HUES64 (cell line): ENCODE results near the gene GMPPB.
"Not testable (repeated sequence)": the region's sequence is repeated elsewhere in the genome, so short reads cannot be mapped to it uniquely, and the experiment has no call there.

Source experiments
- H3K27ac ChIP-seq: 2 replicates; pipeline ENCODE4 v1.7.0; 2013; ENCODE audit warnings: low read depth, low read length, inconsistent platforms
- H3K27me3 ChIP-seq: 2 replicates; pipeline ENCODE4 v1.6.1; 2013; ENCODE audit warnings: mild to moderate bottlenecking, low read length; ENCODE audit not compliant: insufficient read depth
- H3K36me3 ChIP-seq: 2 replicates; pipeline ENCODE4 v1.6.1; 2013; ENCODE audit warnings: mild to moderate bottlenecking, low read length; ENCODE audit not compliant: insufficient read depth
- H3K4me1 ChIP-seq: 2 replicates; pipeline ENCODE4 v1.6.1; 2013; ENCODE audit warnings: mild to moderate bottlenecking, low read length, moderate library complexity; ENCODE audit not compliant: insufficient read depth
- H3K4me3 ChIP-seq: 2 replicates; pipeline ENCODE4 v1.5.1; 2013; ENCODE audit warnings: mild to moderate bottlenecking, low read length, moderate library complexity
- H3K9ac ChIP-seq: 2 replicates; pipeline ENCODE4 v1.6.1; 2013; ENCODE audit warnings: mild to moderate bottlenecking, low read depth, low read length
- H3K9me3 ChIP-seq: 2 replicates; pipeline ENCODE4 v1.6.1; 2013; ENCODE audit warnings: low read depth, low read length; ENCODE audit not compliant: insufficient read depth
- WGBS: fragments of 150-250, 120-280 bp; methylation state at CpG from one replicate; pipeline ENCODE4 v1.1.7; 2013; ENCODE audit warnings: missing lambda C conversion rate; 5-methylcytosine and 5-hydroxymethylcytosine counted together

Gene GMPPB

DNA sequence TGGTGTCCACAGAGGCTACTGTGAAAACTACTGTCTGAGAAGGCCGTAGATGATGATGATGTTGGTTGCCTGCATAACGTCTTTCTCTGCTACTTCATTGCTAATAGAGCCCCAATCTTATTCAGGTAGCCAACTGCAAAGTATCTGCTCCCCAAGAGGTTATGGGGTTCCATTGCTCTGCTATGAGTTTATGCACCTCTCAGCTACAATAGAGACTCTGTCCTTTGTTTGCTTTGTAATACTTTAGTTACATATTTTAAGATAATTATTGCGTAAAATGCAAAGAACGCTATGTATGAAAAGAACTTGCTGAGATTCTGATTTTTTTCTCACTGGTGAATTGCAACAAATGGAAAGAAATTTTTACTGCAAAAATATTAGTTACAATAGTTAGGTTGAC is 27.8 kb upstream of the GMPPB start:
- 94% methylated on average over 4 of the region's 4 CpGs for WGBS
- no peak overlapping the region for H3K9ac ChIP-seq
- H3K27ac ChIP-seq = no peak overlapping the region
- no peaks in the 10 kb centered on the region for H3K27me3 ChIP-seq
- H3K4me3 ChIP-seq = no peak overlapping the region
- H3K36me3 ChIP-seq = peaks cover 27% of the 10 kb centered on the region
- H3K9me3 ChIP-seq = no peaks in the 10 kb centered on the region
- H3K4me1 ChIP-seq = no peaks in the 10 kb centered on the region; the same call in 1 of the 2 replicates

DNA sequence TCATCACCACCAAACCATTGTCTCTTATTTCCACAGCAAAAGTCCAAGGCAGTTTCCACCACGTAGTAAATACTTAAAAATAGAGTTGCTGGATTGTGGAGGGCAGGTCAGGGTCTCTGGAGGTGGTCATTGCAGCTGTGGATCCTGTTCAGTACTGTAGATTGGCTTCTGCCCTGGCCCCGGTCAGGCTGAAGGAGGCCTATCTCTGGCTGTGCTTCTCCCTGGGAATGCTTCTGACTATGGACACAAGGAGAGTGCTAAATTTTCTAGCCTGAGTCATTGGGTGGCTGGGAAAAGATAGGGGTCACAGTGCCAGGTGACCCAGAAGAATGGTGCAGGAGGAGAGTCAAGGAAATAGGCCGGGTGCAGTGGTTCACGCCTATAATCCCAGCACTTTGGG is 26.3 kb upstream of the GMPPB start:
- no peak overlapping the region for H3K27ac ChIP-seq
- no peaks in the 10 kb centered on the region; the same call in 1 of the 2 replicates for H3K4me1 ChIP-seq
- 91% methylated on average over 4 of the region's 4 CpGs for WGBS
- no peak overlapping the region for H3K4me3 ChIP-seq
- no peaks in the 10 kb centered on the region for H3K27me3 ChIP-seq
- no peaks in the 10 kb centered on the region for H3K9me3 ChIP-seq
- peaks cover 27% of the 10 kb centered on the region for H3K36me3 ChIP-seq
- H3K9ac ChIP-seq = no peak overlapping the region

DNA sequence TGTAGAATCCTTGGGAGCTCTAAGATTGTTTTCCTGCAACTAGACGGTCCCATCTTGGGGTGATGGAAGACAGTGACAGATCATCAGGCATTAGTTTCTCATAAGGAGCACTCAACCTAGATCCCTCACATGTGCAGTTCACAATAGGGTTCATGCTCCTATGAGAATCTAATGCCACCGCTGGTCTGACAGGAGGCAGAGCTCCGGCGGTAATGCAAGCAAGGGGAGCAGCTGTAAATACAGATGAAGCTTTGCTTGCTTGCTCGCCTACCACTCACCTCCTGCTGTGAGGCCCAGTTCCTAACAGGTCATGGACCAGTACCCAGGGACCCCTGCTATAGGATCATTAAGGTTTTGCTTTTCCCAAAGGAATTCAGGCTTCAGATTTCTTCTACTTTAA is 25.1 kb upstream of the GMPPB start:
- not testable (repeated sequence) for H3K9ac ChIP-seq, H3K9me3 ChIP-seq, H3K4me1 ChIP-seq, H3K27me3 ChIP-seq, H3K4me3 ChIP-seq, H3K27ac ChIP-seq
- peaks cover 32% of the 10 kb centered on the region for H3K36me3 ChIP-seq
- 94% methylated on average over 5 of the region's 5 CpGs for WGBS

DNA sequence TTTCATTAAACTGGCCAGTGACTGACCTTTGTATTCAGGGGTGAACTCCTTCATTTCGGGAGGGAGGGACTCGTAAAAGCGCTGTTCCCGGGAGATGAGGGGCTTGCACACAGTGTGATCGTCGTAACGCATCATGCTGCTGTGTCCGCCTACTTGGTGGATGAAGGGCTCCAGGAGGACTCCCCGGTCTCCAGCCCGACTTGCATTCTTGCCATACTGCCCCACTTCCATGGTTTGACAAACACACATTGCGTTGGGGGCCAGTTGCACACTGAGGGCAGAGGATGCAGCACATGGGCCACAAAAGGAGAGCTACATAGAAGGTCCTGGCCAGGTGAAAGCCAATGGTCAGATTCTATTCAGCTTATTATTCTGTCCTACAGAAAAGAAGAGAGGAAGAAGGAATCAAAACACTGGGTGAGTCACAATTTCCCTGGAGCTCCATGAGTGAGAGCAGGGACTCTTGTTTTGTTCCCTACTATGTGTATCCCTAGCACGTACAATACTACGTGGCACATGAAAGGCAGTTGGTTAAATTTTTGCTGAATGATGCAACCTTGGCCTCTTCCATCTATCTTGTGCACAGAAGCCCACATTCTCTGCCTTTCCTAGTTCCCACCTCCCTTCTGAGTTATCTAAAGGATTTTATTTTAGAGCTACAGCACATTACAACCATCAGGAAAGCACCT is 24.2 kb upstream of the GMPPB start:
- no peaks in the 10 kb centered on the region for H3K9me3 ChIP-seq
- no peak overlapping the region for H3K9ac ChIP-seq
- 94% methylated on average over 13 of the region's 13 CpGs for WGBS
- no peaks in the 10 kb centered on the region for H3K27me3 ChIP-seq
- H3K27ac ChIP-seq = no peak overlapping the region
- H3K36me3 ChIP-seq = peaks cover 35% of the 10 kb centered on the region
- no peaks in the 10 kb centered on the region; the same call in 1 of the 2 replicates for H3K4me1 ChIP-seq
- H3K4me3 ChIP-seq = no peak overlapping the region

DNA sequence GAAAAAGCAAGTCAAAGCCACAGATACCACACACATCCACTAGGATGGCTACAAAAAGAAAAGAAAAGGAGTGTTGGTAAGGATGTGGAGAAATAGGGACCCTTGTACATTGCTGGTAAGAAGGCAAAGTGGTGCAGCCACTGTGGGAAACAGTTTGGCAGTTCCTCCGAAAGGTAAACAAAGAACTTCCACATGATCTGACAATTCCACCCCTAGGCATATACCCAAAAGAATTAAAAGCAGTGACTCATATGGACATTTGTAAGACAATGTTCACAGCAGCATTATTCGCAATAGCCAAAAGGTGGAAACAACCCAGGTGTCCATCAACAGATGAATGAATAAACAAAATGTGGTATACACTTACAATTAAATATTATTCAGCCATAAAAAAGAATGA is 22.2 kb upstream of the GMPPB start:
- H3K27ac ChIP-seq = no peak overlapping the region
- no peak overlapping the region for H3K4me3 ChIP-seq
- no peaks in the 10 kb centered on the region; the same call in 1 of the 2 replicates for H3K4me1 ChIP-seq
- peaks cover 35% of the 10 kb centered on the region for H3K36me3 ChIP-seq
- no peaks in the 10 kb centered on the region for H3K27me3 ChIP-seq
- WGBS = 88% methylated on average over 2 of the region's 2 CpGs
- H3K9ac ChIP-seq = no peak overlapping the region
- H3K9me3 ChIP-seq = no peaks in the 10 kb centered on the region

DNA sequence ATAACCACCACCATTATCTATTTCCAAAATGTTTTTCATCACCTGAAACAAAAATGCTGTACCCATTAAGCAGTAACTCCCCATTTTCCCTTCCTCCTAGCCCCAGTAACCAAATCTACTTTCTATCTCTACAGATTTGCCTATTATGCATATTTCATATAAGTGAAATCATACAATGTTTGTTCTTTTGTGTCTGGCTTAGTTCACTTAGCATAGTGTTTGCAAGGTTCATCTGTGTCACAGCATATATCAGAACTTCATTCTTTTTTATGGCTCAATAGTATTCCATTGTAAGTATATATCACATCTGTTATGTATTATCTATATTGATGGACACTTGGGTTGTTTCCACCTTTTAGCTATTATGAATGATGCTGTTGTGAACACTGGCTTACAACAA is 16.7 kb upstream of the GMPPB start:
- Histone ChIP-seq H3K36me3 (peaks cover 40% of the 10 kb centered on the region), H3K4me3 (no peak overlapping the region), H3K27me3 (no peaks in the 10 kb centered on the region), H3K9me3 (no peaks in the 10 kb centered on the region), H3K27ac (no peak overlapping the region), H3K9ac (no peak overlapping the region), H3K4me1 (no peaks in the 10 kb centered on the region)

DNA sequence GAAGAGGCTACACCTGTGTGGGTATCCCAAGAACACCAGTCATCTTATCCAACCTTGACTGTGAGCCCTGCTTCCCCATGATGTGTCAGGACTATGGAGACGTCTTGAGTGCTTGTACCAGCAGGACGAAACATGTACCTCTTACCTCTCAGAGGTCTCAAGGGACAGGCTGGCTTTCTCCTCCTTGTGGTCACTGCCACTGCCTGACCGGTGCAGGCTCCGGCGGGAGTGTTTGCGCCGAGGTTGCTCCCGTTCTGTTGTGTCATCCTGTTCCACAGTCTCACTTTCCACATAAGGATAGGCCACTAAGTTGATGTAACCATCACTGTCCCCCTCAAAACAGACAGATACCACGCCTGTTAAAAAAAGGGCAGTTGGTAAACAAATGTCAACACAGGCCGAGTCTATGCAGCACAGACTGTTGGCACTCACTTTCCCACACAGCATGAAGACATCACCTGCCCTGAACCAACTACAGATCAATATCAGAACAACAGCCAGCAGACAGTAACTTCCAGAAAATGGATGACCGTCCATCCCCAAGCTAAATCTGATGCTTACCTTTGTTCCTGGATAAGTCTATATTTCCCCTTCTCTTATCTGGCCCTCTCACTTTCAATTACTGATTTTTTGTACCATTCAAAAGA is 14.4 kb upstream of the GMPPB start:
- Histone ChIP-seq H3K36me3 (peaks cover 54% of the 10 kb centered on the region), H3K4me3 (no peak overlapping the region), H3K27me3 (no peaks in the 10 kb centered on the region), H3K9ac (no peak overlapping the region), H3K4me1 (no peaks in the 10 kb centered on the region), H3K9me3 (no peaks in the 10 kb centered on the region), H3K27ac (no peak overlapping the region)
- WGBS = 94% methylated on average over 11 of the region's 11 CpGs

DNA sequence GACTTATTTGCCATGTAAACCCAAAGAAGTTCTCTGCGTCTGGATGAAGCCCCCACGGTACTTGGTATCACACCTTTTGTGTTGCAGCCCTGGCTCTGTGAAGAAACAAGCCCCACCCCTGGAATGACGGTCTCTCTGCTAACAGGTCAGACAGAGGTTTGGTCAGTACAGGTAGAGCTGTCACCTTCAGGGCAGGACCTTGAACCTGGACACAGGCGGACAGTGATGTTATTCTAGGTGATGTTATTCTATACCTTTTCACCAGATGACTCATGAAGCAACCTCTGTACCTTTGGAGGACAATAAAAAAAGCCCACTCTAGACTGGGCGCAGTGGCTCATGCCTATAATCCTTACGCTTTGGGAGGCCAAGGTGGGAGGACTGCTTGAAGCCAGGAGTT is 11.0 kb upstream of the GMPPB start:
- Histone ChIP-seq H3K36me3 (peaks cover 83% of the 10 kb centered on the region), H3K9ac (no peak overlapping the region), H3K27me3 (no peaks in the 10 kb centered on the region), H3K27ac (no peak overlapping the region), H3K4me3 (no peak overlapping the region), H3K9me3 (no peaks in the 10 kb centered on the region), H3K4me1 (no peaks in the 10 kb centered on the region)
- 95% methylated on average over 5 of the region's 6 CpGs for WGBS

DNA sequence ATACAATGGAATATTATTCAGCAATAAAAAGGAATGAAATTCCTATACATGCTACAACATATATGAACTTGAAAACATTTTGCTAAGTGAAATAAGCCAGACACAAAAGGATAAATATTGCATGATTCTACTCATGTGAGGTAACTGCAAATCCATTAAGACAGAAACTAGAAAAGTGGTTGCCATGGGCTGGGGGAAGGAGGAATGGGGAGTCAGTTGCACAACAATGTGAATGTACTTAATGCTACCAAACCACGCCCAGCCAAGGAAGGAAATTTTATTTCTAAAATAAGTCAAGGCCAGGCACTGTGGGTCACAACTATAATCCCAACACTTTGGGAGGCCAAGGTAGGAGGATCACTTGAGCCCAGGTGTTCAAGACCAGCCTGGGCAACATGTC is 9.8 kb upstream of the GMPPB start:
- Histone ChIP-seq H3K27ac (no peak overlapping the region), H3K27me3 (no peaks in the 10 kb centered on the region), H3K9ac (no peak overlapping the region), H3K4me3 (no peak overlapping the region), H3K9me3 (no peaks in the 10 kb centered on the region), H3K36me3 (peaks cover 77% of the 10 kb centered on the region), H3K4me1 (no peaks in the 10 kb centered on the region)
- WGBS = 100% methylated on average over 1 of the region's 1 CpG

DNA sequence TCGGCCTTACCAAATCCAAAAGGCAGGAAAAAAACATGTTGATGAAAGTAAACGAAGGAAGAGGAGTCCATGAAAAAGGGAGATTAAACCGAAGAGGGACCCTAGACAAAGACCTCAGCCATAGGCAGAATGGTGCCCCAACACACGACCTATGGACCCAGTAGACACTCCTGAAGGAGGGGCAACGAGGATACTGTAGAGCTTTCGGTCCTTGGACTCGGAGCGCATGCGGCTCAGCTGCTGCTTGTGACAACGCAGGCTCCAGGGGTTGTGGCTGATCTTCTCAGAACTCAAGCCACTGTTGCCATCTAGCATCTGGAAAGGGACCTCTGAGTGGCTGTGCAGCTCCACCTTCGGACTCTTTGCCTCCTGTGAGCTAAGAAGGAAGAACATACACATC is 8.8 kb upstream of the GMPPB start:
- WGBS = 91% methylated on average over 11 of the region's 11 CpGs
- H3K27ac ChIP-seq = no peak overlapping the region
- no peaks in the 10 kb centered on the region for H3K27me3 ChIP-seq
- H3K4me1 ChIP-seq = no peaks in the 10 kb centered on the region
- H3K4me3 ChIP-seq = no peak overlapping the region
- no peaks in the 10 kb centered on the region for H3K9me3 ChIP-seq
- H3K36me3 ChIP-seq = peaks cover 77% of the 10 kb centered on the region
- H3K9ac ChIP-seq = no peak overlapping the region

DNA sequence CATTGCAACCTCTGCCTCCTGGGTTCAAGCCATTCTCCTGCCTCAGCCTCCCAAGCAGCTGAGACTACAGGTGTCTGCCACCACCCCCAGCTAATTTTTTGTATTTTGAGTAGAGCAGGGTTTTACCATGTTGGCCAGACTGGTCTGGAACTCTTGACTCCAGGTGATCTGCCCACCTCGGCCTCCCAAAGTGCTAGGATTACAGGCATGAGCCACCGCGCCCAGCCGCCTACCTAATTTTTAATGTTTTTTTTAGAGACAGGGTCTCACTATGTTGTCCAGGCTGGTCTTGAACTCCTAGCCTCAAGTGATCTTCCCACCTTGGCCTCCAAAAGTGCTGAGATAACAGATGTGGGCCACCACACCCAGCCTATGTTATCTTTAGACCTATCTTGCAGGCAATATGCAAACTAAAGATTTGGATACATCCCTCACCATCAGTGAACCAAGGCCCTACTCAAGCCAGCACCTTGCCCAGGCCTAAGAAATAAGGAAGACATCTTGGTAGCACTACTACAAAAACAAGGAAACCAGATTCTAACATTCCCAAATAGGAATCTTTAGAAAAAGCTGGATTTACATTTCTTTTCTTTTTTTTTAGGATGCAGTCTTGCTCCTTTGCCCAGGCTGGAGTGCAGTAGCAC is 6.3 kb upstream of the GMPPB start:
- 97% methylated on average over 4 of the region's 4 CpGs for WGBS
- Histone ChIP-seq H3K4me3 (no peak overlapping the region), H3K36me3 (peaks cover 73% of the 10 kb centered on the region), H3K27me3 (no peaks in the 10 kb centered on the region), H3K4me1 (no peaks in the 10 kb centered on the region), H3K9ac (no peak overlapping the region), H3K27ac (no peak overlapping the region), H3K9me3 (no peaks in the 10 kb centered on the region)
